Urothelium cell line (cell line): ENCODE data around the gene EPHB1.

Experiments
- DNase-seq: peaks from one replicate; pipeline ENCODE4 v3.0.0; 2011; ENCODE audit warnings: low spot score, mixed read lengths
- FAIRE-seq: peaks from 2 replicates; lab custom pipeline; 2011; peaks lifted over from hg19 to GRCh38; lab: Jason Lieb, UNC

EPHB1 gene

DNA sequence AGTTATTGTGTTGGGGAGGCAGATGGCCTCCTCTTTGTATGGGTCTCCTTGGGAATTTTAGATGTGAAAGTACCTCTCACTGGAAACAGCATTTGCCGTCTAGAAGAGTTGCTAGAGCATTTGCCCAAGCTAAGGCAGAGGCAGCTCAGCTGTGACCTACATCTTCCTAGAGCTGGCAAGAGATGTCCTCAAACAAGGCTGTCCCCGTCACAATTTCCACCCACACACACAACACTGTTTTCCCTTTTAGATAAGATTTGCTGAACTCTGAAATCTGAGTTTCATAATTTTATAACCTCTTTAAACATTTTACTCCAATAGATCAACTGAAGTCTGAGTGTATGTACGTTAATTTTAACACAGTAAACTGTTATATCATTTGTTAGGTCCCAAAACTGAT lies 352.6 kb downstream of the EPHB1 start:
- FAIRE-seq (no peak), DNase-seq (no peak)

DNA sequence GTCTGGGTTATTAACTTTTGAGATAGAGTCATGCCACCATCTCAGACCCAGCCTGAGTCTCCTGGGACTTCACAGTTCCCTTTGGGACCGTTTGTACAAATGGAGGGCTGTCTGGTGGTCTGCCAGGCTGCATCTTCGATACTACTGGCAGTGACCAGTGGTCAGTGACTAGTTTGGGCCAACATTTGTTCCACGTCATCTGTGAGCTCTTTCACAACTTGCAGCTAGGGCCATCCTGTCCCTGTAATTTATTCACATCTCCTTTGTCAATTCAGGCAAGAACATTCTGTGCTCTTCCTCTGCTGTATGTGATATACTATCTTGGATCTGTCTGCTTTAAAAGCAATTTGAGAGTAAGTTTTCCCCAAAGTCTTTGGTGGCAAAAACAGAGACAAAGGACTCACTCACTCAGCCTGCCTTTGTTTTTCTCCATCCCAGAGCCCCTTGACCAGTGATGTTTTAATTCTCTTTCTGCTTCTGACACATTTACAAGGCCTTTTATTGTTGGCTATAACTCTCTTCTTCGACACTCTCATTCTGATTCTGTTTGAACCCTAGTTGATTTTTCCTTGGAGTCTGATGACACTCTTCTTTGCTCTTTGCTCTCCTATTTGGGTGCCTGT lies 353.4 kb downstream of the EPHB1 start:
- FAIRE-seq (no peak), DNase-seq (no peak)

DNA sequence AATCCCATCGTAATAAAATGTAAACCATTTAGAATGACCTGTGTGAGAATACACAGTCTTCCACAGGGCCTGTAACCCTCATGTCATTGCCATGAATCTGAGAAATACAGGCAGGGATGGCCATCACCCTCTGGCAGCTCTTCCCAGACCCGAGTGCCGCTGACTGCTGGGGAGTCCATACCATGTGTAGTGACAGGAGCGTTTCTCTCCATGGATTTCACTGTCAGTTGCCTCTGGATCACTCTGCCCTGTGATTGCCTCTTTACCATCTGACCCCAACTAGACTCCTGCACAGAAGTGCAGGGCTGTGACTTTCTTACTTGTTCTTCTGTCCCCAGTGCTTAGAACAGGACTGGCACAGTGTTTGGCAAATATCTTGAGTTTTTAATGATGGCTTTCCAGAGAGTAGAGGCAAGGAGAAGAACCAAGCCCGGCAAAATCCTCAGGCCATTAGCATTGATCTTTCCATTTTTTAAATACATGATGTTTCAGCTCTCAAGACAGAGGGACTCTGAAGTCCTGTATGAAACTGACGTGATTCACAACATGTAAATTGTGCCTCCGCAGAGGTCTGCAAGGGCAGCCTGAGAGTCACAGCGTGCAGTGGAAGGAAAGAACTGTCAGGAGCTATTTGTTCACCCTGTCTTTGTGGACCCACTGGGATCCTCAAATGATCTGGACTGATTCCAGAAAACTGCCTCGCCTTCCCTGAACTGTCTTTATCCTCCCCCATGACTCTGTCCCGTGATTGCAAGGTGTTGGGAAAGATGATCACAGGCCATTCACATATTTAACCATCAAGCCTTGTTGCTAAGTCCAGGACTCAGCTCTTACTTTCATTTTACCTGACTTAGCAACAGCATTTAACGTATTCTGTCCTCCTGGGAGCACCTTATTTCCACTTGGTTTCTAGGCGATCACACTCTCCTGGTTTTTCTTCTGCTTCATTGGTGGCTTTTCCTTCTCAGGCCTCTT lies 354.9 kb downstream of the EPHB1 start:
- no peak for FAIRE-seq
- no peak for DNase-seq

DNA sequence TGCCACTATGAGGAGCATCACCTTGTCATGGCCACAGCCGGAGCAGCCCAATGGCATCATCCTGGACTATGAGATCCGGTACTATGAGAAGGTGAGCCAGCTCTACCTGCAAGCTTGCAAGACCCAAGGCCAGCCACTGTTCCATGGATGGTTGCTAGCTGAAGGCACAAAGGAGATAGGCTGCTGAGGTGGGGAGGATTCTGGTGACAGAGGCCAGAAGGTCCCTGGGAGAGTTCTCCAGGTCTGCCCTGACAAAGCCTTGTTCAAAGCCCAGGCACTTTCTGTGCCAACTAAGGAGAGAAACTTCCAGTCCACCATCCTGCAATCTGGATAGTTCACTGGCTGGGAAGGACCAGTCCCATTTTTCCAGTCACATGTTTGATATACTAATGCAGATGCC lies 359.1 kb downstream of the EPHB1 start:
- no peak for DNase-seq
- no peak for FAIRE-seq

DNA sequence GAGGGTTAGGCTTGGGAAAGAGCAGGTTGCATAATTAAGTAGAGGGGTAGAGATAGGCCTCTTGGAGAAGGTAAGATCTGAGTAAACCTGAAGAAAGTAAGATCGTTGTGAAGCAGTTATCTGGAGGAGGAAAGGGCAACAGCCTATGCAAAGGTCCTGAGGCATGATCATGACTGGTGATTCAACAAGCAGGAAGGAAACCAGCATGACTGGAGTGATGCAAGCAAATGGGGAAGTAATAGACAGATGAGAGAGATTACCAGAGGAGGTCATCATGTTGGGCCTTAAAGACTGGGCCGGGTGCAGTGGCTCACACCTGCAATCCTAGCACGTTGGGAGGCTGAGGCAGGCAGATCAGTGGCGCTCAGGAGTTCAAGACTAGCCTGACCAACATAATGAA lies 360.2 kb downstream of the EPHB1 start:
- no peak for DNase-seq
- no peak for FAIRE-seq

DNA sequence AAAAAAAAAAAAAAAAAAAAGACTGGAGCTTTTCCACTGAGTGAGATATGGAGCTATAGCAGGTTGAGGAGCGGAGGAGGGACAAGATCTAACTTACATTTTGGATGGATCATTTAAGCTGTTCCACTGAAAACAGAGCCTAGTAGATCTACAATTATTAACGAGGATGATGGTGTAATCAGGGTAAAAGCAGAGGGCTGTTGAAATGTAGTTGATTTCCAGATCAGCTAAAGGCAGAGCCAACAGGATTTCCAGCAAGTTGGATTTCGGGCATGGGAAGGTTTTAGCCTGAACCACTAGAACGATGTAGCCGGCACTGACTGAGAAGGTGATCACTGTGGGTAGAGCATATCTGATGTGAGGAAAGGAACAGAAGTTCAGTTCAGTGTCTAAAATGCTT lies 360.7 kb downstream of the EPHB1 start:
- no peak for FAIRE-seq

DNA sequence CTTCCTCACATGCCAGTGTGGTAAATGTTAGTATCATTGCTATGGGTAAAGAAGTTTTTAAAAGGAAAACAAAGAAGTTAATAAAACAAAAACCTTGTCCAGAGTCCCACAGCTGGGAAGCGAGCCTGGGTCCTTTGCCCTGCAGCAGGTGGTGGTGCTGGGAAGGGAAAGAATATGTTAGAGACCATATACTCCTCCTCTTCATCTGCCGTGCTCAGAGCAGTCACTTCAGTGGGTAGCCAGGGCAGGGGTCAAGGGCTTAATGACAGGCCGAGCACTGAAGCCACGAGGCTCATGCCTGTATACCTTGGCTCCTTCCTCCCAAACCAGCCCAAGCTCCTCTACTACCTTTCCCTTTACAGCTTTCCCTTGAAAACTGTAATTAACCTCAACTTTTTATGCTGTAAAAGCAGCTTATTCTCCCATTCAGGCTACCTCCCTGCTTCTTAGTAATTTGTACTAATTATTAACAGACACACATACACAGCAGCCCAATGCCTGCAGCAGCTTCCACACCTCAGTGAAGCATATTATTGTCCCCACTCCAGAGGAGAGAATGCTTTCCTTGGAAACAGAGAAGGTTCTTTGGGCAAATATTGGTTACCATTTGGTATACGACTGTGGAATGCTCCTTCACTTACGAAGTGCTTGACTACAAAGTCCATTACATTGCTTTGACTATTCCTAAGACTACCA lies 362.1 kb downstream of the EPHB1 start:
- FAIRE-seq (no peak), DNase-seq (no peak)

More for the DNA sequence above, 360.7 kb downstream of the EPHB1 start:
- DNase-seq: no peak

DNA sequence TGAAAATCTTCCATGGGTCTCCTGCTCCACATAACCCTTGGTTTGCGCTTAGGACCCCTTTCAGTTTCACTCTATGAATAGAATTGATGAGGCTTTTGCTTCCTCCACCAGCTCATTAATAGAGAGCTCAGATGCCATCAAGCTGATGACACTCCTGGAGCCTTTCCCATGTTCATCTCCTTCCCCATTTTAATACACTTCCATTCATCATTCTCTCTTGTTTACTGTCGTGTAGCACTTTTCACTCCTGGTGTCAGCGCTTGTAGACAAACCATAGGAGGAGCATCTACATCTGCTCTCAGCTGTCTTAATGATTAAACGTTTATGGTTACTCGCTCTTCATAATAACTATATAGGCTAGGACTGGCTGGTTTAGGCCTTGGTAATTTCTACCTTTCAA lies 363.5 kb downstream of the EPHB1 start:
- FAIRE-seq (no peak), DNase-seq (no peak)

GRCh38 chr3:135159681-135160247 lies 364.7 kb downstream of the EPHB1 start:
- no peak for FAIRE-seq
- no peak for DNase-seq

- no peak for FAIRE-seq
- DNase-seq: no peak
Measured at GRCh38 chr3:135161425-135161824, 366.4 kb downstream of the EPHB1 start.

DNA sequence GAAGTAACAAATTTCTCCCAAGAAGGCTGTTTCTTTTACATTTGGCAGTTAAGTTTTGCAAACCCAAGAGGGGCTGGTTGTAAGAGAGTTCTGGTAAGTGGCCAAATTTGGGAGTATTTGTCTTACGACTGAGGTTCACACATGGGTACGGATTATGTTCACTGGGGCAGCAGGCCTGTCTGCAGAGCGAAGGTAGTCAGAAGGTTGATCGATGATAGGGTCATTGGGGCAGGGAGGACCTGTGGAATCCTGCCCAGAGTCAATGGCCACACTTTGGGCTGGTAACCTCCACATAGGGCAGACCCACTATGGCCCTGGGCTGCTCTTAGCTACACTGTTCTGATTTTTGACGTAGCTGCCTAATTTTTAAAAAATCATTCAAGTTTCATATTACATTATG lies 368.6 kb downstream of the EPHB1 start:
- no peak for DNase-seq
- FAIRE-seq: no peak

DNA sequence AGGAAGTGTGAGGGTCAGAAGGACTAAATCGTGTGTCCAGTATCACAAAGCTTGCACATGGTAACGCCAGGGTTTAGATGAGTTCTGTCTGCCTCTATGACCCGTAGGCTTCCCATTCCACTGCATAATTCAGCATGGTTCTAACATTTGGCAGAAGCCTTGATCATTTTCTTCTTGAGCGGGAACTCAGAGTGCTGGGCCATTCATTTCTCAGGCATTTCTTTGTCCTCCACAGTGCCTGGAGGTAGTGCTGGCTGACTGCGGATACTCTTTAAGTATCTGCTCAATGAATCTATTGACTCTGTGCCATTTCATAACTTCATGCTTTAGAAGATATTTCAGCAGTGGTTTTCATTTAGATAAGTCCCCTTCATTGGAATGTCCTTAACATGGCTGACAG lies 370.2 kb downstream of the EPHB1 start:
- no peak for DNase-seq
- no peak for FAIRE-seq

- no peak for FAIRE-seq
- DNase-seq: no peak
Measured at GRCh38 chr3:135166266-135166825, 371.3 kb downstream of the EPHB1 start.

GRCh38 chr3:135168822-135169221 lies 373.8 kb downstream of the EPHB1 start:
- no peak for DNase-seq
- FAIRE-seq: no peak

DNA sequence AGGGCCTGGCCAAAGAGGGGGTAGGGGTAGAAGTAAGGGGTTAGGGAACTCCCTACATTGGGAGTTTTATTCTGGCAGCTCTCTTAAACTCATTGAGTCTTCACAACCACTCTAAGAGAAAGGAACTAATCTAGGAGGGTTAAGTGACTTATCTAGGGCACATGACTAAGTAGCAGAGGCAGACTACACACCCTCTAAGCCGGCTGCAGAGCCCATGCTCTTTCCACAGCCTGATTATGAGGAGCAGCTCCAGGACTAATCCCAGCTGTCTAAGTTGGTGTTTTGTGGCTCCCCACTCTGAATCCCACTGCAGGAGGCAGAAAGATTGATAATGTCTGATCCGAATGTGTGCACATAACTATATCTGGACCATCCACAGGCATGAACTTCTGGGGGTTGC lies 374.6 kb downstream of the EPHB1 start:
- DNase-seq (no peak), FAIRE-seq (no peak)

GRCh38 chr3:135170732-135171131 lies 375.7 kb downstream of the EPHB1 start:
- DNase-seq: no peak
- FAIRE-seq: no peak

DNA sequence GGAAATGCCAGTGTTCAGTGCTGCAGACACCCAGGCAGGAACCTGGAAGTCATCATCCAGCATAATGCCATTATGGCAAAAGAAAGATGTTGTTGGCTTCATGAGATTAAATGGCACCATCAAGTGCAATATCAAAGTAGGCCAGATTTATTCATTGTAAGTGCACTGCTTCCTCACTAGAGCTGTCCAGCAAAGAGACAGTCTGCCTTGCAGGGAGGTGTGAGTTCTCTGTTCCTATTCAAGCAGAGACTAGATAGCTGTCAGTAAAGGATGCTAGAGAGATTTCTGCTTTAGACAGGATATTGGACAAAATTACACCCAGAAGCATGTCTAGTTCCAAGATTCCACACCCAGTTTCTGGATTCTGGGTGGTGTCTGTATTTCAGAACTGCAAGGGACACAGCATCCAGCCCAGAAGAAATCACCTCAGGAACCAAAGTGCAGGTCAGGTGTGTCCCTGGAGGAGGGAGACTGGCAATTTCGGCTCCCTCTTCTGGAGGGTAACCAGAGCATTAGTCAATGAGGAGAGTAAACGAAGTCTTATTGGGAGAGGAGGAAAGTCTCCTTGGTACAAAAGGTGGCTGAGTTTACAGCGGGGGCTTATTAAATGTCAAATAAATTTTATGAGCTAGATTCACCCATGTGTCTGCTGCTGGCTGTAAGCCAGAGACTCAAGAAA lies 377.3 kb downstream of the EPHB1 start:
- no peak for FAIRE-seq

GRCh38 chr3:135175728-135176277 lies 380.7 kb downstream of the EPHB1 start:
- FAIRE-seq: no peak
- no peak for DNase-seq

More for the DNA sequence above, 377.3 kb downstream of the EPHB1 start:
- no peak for DNase-seq

DNA sequence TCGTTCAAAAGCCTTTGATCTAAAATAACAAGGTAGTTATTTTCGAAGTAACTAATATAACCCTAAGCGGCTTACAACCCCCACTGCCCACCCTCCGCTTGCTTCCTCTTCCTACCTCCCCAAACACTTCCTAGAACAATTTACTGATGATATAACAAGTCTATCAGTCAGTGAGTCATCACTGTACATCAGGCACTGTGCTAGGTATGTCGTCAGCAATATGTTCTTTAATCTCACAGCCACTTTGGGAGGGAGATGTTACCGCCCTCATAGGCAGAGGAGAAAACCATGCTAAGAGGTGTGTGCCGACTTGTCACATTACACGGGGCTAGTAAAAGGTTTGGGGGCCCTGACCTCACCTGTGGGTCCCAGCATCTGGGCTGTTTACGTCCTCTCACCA lies 381.8 kb downstream of the EPHB1 start:
- no peak for DNase-seq
- no peak for FAIRE-seq

GRCh38 chr3:135178566-135178965 lies 383.5 kb downstream of the EPHB1 start:
- DNase-seq: no peak
- FAIRE-seq: no peak
